Measurements from ENCODE around the gene KCNMB1. TPM values are rescaled to one million over a fixed set of nuclear protein-coding genes. Genes with fewer than 3 reads are reported as not detected.

The KCNMB1 gene
- total RNA-seq, 1 donor from 2014 or later, result not detected

GRCh38 chr5:170362102-170362501 lies 27.1 kb downstream of the KCNMB1 start:
- no peak for DNase-seq (ENCODE audit: low read depth, low spot score)
- Mint-ChIP-seq H3K36me3 (ENCODE audit: low read depth) (no peaks in the 10 kb centered on the region), H3K27ac (ENCODE audit: unreplicated experiment) (peak overlapping the region; percentile 57), H3K4me1 (no peaks in the 10 kb centered on the region), H3K9me3 (no peaks in the 10 kb centered on the region), H3K27me3 (ENCODE audit: low read depth) (peaks cover 2% of the 10 kb centered on the region), H3K4me3 (no peak overlapping the region)
- no peak for TF ChIP-seq CTCF (conservative IDR thresholded peaks at IDR 0.05)

- no peaks in the 10 kb centered on the region for H3K9me3 Mint-ChIP-seq
- H3K4me1 Mint-ChIP-seq, result no peaks in the 10 kb centered on the region
- no peak overlapping the region for H3K27ac Mint-ChIP-seq (ENCODE audit: unreplicated experiment)
- no peak overlapping the region for H3K4me3 Mint-ChIP-seq
- H3K36me3 Mint-ChIP-seq (ENCODE audit: low read depth), result no peaks in the 10 kb centered on the region
- peaks cover 3% of the 10 kb centered on the region for H3K27me3 Mint-ChIP-seq (ENCODE audit: low read depth)
- TF ChIP-seq CTCF (conservative IDR thresholded peaks at IDR 0.05), result no peak
- DNase-seq (ENCODE audit: low read depth, low spot score), result no peak
Measured at GRCh38 chr5:170361616-170362015, 27.6 kb downstream of the KCNMB1 start.

- Mint-ChIP-seq H3K4me3 (no peak overlapping the region), H3K9me3 (no peaks in the 10 kb centered on the region), H3K36me3 (ENCODE audit: low read depth) (no peaks in the 10 kb centered on the region), H3K4me1 (no peaks in the 10 kb centered on the region), H3K27ac (ENCODE audit: unreplicated experiment) (no peak overlapping the region), H3K27me3 (ENCODE audit: low read depth) (peaks cover 7% of the 10 kb centered on the region)
- no peak for DNase-seq (ENCODE audit: low read depth, low spot score)
- TF ChIP-seq CTCF (conservative IDR thresholded peaks at IDR 0.05), result no peak
Measured at GRCh38 chr5:170361116-170361515, 28.1 kb downstream of the KCNMB1 start.

- Mint-ChIP-seq H3K9me3 (no peaks in the 10 kb centered on the region), H3K27ac (ENCODE audit: unreplicated experiment) (no peak overlapping the region), H3K36me3 (ENCODE audit: low read depth) (no peaks in the 10 kb centered on the region), H3K4me3 (no peak overlapping the region), H3K27me3 (ENCODE audit: low read depth) (peaks cover 11% of the 10 kb centered on the region), H3K4me1 (no peaks in the 10 kb centered on the region)
- no peak for TF ChIP-seq CTCF (conservative IDR thresholded peaks at IDR 0.05)
- no peak for DNase-seq (ENCODE audit: low read depth, low spot score)
Measured at GRCh38 chr5:170360709-170361108, 28.5 kb downstream of the KCNMB1 start.

- no peaks in the 10 kb centered on the region for H3K9me3 Mint-ChIP-seq
- H3K36me3 Mint-ChIP-seq (ENCODE audit: low read depth), result no peaks in the 10 kb centered on the region
- peaks cover 29% of the 10 kb centered on the region for H3K27me3 Mint-ChIP-seq (ENCODE audit: low read depth)
- peaks cover 3% of the 10 kb centered on the region for H3K4me1 Mint-ChIP-seq
- no peak for TF ChIP-seq CTCF (conservative IDR thresholded peaks at IDR 0.05)
- DNase-seq (ENCODE audit: low read depth, low spot score), result no peak
- H3K27ac Mint-ChIP-seq (ENCODE audit: unreplicated experiment), result no peak overlapping the region
- no peak overlapping the region for H3K4me3 Mint-ChIP-seq
Measured at GRCh38 chr5:170357955-170358444, 31.2 kb downstream of the KCNMB1 start.

Data from neural crest cell (in vitro differentiated cells).